ENCODE data around the gene MOB2. TPM values are rescaled to one million over a fixed set of nuclear protein-coding genes. Genes with fewer than 3 reads are reported as not detected.

Gene MOB2
- total and polyA plus RNA-seq, 2 donors (not counting 1 experiment from before 2014, with no cell fraction given) = 13.1 to 30.1 TPM

- peaks cover 43% of the 10 kb centered on the region for H3K79me2 ChIP-seq (ENCODE audit: control insufficient read depth, insufficient read depth, low read length)
- no peak overlapping the region for H3K9ac ChIP-seq (ENCODE audit: insufficient read depth, low read length)
- peak overlapping the region in 1 of 4 experiments; percentile 0 for H3K4me3 ChIP-seq (replicated peaks in 1 of 4; ENCODE audit: control extremely low read depth in 1 of 4, insufficient read depth in 1 of 4, low read depth in 3 of 4, low read length in 4 of 4)
- peaks cover 1% of the 10 kb centered on the region for H3K36me3 ChIP-seq (ENCODE audit: control insufficient read depth, insufficient read depth, low read length)
- DNase-seq (ENCODE audit: low read depth in 2 of 2) = peak in 1 of 2 donors; percentile 40
- no peak overlapping the region for H2AFZ ChIP-seq (ENCODE audit: low read length)
- no peaks in the 10 kb centered on the region for H3K27me3 ChIP-seq (ENCODE audit: control insufficient read depth, insufficient read depth, low read length)
- TF ChIP-seq CTCF (conservative IDR thresholded peaks at IDR 0.05 in 1 of 2, IDR thresholded peaks at IDR 0.05 in 1 of 2; ENCODE audit: low read depth in 1 of 2, low read length in 2 of 2) = no peak
- TF ChIP-seq EZH2 (IDR thresholded peaks at IDR 0.05; ENCODE audit: low read length, missing control alignments) = no peak
- peaks cover 2% of the 10 kb centered on the region for H4K20me1 ChIP-seq (ENCODE audit: control insufficient read depth, extremely low read depth, insufficient read depth, low read length)
- peaks cover 3% of the 10 kb centered on the region for H3K4me1 ChIP-seq (ENCODE audit: control insufficient read depth, extremely low read depth, insufficient read depth, low read length)
- H3K27ac ChIP-seq (ENCODE audit: insufficient read depth, low read length) = no peak overlapping the region
- peak overlapping the region; percentile 25 for H3K4me2 ChIP-seq (ENCODE audit: extremely low read depth, insufficient read depth, low read length)
- no peaks in the 10 kb centered on the region for H3K9me3 ChIP-seq (ENCODE audit: control insufficient read depth, insufficient read depth, low read depth, low read length)
These were observed 45.0 kb upstream of the MOB2 start for GRCh38 chr11:1531449-1532013.

- peaks cover 1% of the 10 kb centered on the region for H3K36me3 ChIP-seq (ENCODE audit: control insufficient read depth, insufficient read depth, low read length)
- H3K27ac ChIP-seq (ENCODE audit: insufficient read depth, low read length) = no peak overlapping the region
- no peak overlapping the region for H2AFZ ChIP-seq (ENCODE audit: low read length)
- no peaks in the 10 kb centered on the region for H3K27me3 ChIP-seq (ENCODE audit: control insufficient read depth, insufficient read depth, low read length)
- H3K4me2 ChIP-seq (ENCODE audit: extremely low read depth, insufficient read depth, low read length) = peak overlapping the region; percentile 25
- H3K4me1 ChIP-seq (ENCODE audit: control insufficient read depth, extremely low read depth, insufficient read depth, low read length) = peaks cover 3% of the 10 kb centered on the region
- no peak for DNase-seq (ENCODE audit: low read depth in 2 of 2)
- peaks cover 44% of the 10 kb centered on the region for H3K79me2 ChIP-seq (ENCODE audit: control insufficient read depth, insufficient read depth, low read length)
- peaks cover 2% of the 10 kb centered on the region for H4K20me1 ChIP-seq (ENCODE audit: control insufficient read depth, extremely low read depth, insufficient read depth, low read length)
- no peaks in the 10 kb centered on the region for H3K9me3 ChIP-seq (ENCODE audit: control insufficient read depth, insufficient read depth, low read depth, low read length)
- H3K9ac ChIP-seq (ENCODE audit: insufficient read depth, low read length) = no peak overlapping the region
- TF ChIP-seq EZH2 (IDR thresholded peaks at IDR 0.05; ENCODE audit: low read length, missing control alignments) = no peak
- no peak for TF ChIP-seq CTCF (conservative IDR thresholded peaks at IDR 0.05 in 1 of 2, IDR thresholded peaks at IDR 0.05 in 1 of 2; ENCODE audit: low read depth in 1 of 2, low read length in 2 of 2)
- H3K4me3 ChIP-seq (replicated peaks in 1 of 4; ENCODE audit: control extremely low read depth in 1 of 4, insufficient read depth in 1 of 4, low read depth in 3 of 4, low read length in 4 of 4) = no peak overlapping the region
These were observed 44.3 kb upstream of the MOB2 start for GRCh38 chr11:1530686-1531448.

GRCh38 chr11:1529774-1530173 is 43.2 kb upstream of the MOB2 start:
- Histone ChIP-seq H3K4me1 (ENCODE audit: control insufficient read depth, extremely low read depth, insufficient read depth, low read length) (peaks cover 3% of the 10 kb centered on the region), H3K27me3 (ENCODE audit: control insufficient read depth, insufficient read depth, low read length) (no peaks in the 10 kb centered on the region), H3K9ac (ENCODE audit: insufficient read depth, low read length) (no peak overlapping the region), H3K36me3 (ENCODE audit: control insufficient read depth, insufficient read depth, low read length) (peaks cover 1% of the 10 kb centered on the region), H3K27ac (ENCODE audit: insufficient read depth, low read length) (no peak overlapping the region), H3K4me3 (replicated peaks in 1 of 4; ENCODE audit: control extremely low read depth in 1 of 4, insufficient read depth in 1 of 4, low read depth in 3 of 4, low read length in 4 of 4) (no peak overlapping the region), H2AFZ (ENCODE audit: low read length) (no peak overlapping the region), H3K79me2 (ENCODE audit: control insufficient read depth, insufficient read depth, low read length) (peaks cover 41% of the 10 kb centered on the region), H3K9me3 (ENCODE audit: control insufficient read depth, insufficient read depth, low read depth, low read length) (no peaks in the 10 kb centered on the region), H3K4me2 (ENCODE audit: extremely low read depth, insufficient read depth, low read length) (no peak overlapping the region), H4K20me1 (ENCODE audit: control insufficient read depth, extremely low read depth, insufficient read depth, low read length) (peaks cover 2% of the 10 kb centered on the region)
- TF ChIP-seq EZH2 (IDR thresholded peaks at IDR 0.05; ENCODE audit: low read length, missing control alignments) (no peak), CTCF (conservative IDR thresholded peaks at IDR 0.05 in 1 of 2, IDR thresholded peaks at IDR 0.05 in 1 of 2; ENCODE audit: low read depth in 1 of 2, low read length in 2 of 2) (no peak)
- no peak for DNase-seq (ENCODE audit: low read depth in 2 of 2)
